NCI-H2081 (cell line): Measurements from ENCODE around the gene TTC9B.

Experiments
- DNase-seq, 2 experiments: peaks; one replicate each; lab custom pipeline; 2025; lab: John Stamatoyannopoulos, UW

TTC9B gene

DNA sequence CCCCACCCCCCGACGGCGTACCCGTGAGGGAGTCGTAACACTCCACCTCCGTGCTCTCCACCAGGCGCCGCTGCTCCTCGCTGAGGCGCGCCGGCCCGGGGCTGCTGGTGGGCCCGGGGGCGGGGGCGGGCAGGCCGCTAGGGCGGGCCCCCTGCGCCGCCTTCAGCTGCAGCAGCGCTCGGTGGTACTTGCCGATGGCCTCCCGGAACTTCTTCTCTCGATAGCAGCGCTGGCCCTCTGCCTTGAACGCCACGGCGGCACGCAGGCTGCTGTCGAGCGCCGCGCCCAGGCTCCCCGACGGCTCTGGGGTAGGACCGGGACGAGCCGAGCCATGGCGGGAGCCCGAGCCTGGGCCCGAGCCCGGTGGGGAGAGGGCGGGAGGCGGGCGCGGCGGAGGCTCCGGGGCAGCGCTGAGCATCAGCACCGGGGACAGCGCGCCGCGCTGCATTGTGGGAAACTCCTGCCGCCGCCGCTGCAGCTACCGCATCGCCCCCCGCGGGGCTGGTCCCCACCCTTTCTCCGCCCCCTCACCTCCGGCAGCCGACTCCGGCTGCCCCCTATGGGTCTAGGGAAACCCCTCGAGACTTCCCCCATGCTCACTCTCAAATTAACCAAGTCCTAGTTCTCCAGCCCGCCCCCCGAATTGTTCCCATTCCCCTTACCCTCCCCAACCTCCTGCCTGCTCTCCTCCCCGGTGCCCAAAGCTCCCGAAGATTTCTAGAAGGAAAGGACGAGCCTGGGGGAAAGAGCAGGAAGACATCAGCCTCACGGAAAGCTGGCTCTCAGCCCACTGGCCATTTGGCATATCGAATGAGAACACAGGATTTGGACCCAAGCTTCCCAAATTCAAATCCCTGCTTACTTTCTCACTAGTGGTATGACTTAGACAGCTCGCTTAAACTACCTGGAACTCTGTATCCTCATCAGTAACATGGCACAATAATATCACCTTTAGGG, at the start of gene TTC9B:
TTC9B (minus strand) TSS at position 451 of the 957 bp plus-strand sequence; CDS start at position 448, 3 bp downstream.
- DNase-seq: no peak

DNA sequence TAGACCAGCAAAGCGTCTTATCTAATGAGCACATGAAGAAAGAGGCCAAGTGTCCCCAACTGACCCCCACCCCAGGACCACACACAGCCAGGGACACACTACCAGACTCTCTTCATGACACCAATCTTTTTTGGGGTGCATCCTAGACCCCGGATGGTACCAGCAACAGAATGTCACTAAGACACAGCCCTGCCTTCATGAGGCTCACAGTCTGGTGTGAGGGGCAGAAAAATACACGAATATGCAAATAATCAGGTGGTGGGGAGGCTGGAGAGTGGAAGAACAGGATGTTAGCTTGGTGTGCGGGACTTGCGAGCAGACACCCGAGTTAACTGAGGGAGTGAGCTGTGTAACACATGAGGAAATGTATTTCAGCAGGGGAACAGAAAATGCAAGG, 49.4 kb upstream of the TTC9B start:
- no peak for DNase-seq

DNA sequence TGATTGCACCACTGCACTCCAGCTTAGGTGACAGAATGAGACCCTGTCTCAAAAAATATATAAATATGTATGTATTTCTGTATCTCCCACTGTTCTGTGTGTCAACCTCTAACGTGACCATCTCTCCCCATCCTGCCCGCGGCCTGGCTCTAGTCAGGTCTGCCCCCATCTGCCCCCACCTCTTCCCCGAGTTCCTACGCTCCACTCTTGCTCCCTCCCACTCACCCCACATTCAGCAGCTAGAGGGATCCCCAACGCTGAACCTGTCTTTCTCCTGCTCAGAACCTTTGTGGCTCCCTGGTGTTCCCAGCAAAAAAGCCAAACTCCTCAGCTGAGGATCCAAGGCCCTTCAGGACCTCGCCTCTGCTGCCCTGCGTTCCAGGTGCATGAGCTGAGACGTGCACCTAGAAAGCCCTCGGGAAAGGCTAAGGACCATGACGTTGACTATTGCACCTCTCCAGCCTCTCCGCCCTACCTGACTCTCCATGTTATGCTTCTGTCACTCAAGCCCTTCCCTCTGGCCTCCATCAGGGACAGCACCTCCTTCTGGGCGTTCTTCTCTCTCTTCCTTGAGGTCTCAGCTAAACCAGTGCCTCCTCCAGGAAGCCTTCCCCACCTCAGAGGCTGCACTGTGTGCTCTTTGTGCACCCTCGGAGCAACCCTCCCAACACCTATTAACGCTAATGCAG, 48.9 kb upstream of the TTC9B start:
- no peak for DNase-seq

DNA sequence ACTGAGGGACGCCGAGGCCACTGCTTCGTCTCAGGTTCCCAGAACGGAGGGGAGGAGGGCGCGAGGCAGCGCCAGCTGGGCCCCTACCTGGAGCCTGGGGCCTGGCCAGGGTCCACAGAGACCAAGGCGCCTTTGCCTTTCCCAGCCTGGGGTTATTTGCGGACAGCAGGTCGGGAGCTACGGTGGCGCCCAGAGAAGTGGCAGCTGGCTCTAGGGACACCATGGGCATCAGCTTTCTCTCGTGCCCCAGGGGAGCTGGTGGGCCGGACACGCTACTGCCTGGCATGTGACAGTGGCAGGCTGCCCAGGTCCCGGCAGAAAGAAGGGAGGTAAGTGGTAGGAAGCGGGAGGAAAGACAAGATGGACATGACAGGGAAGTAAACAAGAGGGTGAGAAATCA, 47.9 kb upstream of the TTC9B start:
- DNase-seq: peak; percentile 66 to 85

DNA sequence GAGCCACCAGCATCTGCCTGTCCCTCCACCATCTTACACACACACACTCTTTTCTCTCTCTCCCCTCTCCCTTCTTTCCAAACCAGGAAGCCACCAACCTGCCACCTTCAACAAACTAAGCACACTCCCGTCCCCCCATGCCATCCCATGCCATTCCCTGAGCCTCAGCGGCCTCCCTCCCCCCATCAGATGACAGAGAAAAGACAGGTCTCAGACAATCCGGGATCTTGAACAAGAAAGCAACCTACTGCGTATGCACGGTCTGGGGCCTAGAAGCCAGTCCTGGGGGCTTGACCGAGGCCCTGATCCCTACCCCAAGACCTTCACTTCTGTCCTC, 47.5 kb upstream of the TTC9B start:
- no peak for DNase-seq

DNA sequence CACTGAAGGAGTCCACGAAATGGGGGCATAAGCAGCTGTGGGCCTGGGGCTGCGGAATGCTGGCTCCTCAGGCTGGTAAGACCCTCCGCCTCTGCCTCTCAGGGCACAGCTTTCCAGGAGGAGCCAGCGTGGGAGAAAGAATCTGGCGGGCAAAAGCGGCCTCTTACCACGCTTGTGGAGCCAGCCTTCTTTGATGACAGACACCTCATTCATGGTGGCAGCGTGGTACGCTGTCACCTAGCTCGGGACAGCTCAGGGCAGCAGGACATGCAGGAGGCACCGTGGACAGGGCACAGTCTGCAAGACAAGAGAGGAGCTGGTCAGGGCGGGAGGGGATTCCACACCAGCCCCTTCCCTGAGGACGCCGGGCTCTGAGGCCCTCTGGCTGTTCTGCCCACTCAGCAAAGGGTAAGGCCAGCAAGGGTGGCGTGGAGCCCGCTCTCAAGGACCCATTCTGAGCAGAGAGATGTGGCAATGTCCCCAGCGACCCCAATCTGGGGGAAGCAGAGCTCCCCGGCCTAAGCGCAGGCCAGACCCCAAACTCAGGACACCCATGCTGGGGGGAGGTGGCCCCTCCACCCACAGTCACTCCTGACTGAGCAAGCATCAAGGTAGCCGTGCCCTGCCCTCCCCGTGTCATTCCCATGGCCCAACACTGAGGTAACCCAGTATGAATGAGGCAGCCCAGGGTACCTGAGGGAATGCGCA, 47.0 kb upstream of the TTC9B start:
- DNase-seq: no peak

DNA sequence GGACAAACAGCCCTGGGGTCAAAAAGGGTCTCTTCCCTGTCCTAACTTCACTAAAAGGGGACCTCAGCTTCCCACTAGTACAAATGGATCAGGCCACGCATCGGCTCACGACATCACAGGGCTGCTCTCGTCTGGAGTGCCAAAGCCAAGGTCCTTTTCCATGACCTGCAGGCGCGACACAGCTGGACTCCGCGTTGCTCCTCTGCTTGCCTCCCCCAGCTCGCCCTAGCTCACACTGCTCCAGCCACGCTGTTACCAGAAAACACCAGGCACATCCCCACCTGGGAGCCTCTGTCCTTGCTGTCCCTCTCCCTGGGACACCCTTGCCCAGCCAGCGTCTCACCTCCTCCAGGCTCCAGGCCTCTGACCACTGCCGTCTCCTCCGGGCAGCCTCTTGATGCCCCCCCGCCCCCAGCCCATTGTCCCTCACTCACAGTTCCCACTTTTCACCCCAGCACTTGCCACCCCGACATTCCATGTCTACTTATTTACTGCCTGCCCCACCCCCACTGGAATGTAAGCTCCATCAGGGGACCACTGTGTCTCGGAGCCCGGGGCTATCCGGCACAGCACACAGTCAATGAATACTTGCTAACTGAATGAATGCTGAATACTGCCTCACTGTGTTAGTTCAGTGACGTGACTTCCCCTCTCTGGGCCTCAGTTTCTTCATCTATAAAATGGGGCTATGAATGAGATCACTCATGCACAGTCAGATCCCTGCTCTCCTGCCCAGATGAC, 46.3 kb upstream of the TTC9B start:
- DNase-seq: no peak

DNA sequence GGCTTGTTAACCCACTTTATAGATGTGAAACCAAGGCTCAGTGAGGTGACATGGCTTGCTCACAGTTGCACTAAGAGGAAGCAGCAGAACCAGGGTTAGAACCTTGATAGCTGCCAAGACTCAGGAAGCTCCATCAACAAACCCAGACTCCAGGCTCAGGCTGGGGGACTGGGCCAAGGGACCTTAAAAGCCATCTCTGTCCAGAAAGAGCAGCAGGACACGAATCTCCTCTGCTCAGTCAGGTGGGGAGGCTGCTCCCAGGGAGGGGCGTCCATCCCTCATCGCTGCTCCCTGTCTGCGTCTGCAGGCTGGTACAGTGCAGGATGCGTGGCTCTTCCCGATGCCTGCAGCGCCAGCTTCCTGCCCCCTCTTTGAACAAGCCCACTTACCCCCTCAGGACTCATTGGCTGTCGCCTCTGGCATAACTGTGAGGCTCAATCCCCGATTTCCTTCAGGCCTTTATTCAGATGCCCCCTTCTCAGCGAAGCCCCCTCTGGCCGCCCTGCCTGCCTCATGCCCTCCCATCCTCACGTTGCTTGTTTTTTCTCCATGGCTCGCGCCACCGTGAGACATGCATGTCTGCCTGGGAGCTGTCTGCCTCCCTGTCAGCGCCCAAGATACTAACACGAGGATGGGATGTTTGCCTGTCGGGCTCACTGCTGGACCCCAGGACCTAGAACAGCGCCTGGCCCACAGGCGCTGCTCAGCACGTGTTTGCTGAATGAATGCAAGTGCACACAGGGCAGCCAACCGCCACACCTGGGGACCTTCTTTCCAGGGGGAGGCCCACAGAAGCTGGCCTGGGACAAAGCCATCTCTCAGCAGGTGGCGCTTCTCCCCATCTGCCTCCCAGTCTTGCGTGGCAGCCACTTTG, 45.5 kb upstream of the TTC9B start:
- DNase-seq: no peak

DNA sequence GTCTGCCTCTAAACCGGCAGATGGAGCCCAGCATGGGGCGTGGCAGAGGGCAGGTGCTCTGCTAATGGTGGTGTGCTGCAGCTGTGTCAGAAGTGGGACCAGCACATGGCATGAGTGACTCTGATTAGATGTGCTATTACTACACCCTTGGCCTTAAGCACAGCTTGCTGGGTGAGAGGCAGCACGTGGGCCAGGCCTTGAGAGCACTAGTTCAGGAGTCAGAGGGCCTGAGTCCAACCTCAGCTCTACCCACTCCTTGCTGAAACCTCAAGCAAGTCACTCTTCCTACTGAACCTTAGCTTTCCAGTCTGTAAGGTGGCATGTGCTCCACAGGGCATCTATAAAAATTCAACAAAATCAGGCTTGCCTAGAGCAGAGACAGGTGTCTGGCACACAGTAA, 44.2 kb upstream of the TTC9B start:
- peak in 1 of 2 experiments; percentile 46 for DNase-seq

DNA sequence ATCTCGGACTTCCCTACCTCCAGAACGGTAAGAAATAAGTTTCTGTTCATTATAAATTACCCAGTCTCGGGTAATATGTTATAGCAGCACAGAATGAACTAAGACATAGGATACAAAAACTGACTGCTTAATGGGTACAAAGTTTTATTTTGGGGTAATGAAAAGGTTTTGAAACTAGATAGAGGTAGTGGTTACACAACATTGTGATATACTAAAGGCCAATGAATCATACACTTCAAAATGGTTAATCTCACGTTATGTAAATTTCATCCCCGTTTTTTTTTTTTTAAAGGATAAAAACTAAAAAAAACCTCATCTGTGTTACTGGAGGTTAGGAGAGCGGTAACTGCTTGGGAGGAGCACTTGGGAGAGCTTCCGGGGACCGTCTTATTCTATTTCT, 43.4 kb upstream of the TTC9B start:
- no peak for DNase-seq

DNA sequence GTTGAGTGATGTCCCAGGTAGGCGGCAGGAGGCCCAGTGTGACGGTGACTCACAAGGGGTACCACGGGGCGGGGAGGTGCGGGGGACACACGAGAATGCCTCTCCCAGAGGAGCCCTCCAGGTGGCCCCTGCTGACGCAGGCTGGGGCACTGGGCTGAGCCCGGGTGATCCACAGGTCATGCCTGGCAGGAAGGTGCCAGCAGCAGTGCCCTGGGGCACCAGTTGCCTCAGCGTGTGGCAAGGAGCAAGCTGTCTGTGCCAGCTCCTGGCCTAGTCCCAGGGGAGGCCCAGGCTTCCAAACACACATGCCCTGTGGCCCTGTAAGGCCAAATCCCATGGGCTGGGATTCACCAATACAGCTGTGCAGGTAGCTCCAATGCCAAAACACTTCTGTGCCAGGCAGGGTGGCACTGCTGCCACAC, 38.9 kb upstream of the TTC9B start:
- DNase-seq: no peak

DNA sequence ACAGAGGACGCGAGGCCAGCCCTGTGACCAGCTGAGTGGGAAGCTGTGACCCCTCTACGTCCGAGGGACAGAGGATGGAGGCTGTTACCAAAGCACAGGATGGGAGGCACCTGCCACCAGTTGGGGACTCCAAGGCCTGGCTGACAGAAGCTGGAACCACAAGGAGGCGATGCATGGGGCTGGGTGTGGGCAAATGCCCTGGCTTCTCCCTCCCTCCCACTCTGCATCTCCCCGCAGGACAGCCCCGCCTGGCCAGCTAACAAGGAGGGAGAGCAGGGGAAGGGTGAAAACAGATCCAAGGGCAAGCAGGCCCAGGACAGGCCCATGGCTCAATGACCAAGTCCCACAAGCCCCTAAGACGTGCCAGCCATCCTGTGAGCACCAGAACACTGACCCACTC, 38.3 kb upstream of the TTC9B start:
- no peak for DNase-seq

DNA sequence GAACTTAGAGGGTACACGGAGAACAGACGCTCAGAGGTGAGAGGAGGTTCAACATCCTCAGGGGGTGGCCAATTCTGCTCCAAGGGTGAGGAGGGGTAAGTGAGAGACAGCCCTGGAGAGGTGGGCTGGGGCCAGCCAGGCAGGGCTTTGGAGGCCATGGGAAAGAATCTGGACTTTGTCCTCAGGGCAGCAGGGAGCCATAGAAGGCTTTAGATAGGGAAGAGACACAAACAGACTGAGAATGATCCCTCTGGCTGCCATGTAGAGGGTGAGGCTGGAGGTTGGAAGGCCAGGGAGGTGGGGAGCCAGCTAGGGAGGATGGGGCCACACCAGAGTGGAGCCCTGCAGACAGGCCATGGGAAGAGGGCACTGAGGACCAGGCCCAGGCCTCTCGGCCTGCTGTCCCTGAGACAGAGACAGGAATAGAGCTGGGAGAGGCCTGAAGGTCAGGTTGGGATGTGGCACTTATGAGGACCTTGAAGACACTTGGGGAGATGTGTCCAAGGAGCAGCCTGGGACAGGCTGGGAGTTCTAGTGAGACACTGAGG, 37.5 kb upstream of the TTC9B start:
- no peak for DNase-seq

DNA sequence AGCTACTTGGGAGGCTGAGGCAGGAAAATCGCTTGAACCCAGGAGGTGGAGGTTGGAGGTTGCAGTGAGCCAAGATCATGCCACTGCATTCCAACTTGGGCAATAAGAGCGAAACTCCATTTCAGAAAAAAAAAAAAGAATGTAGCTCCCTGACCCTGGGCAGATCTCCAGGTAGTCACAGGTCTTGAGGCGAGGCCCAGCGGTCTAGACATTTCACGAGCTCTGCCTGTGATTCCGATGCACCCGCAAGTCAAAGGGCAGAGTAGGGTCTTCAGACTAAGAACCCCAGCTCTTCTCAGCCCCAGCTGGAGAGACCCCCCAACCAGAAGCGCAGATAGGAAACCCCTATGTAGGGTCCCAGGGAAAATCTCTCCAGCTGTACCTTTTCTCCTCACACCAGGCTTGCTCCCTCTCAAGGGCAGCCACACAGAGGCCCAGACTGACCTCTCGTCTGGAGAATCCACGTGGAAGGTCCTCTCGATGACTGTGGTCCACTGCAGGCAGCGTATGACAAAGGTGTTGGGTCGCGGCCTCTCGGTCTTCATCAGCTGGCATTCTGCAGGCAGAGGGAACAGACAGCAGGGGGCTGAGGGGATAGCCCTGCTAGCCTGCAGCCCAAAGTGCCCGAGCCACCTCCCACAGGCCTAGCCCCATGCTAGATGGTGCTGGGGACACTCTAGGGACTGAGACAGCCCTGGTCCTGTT, 36.7 kb upstream of the TTC9B start:
- no peak for DNase-seq

DNA sequence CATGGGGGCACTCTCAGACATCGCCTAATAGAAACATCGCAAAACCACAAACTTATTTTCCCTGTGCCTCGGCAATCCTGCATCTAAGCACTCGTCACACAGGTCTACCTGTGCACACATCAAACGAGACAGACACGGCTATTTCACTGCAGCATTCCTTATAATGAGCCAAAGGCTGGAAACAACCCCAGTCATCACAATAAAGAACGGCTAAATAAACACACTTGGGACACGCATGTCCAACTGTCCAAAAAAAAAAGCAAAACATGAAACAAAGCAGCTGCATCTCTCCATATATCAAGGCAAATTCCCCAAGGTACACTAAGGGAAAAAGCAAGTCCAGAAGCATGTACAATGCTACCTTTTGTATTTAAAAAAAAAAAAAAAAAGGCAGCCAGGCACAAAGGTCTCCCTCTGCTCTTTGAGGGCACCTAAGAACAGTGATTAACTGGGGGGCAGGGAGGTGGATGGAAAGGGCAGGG, 35.5 kb upstream of the TTC9B start:
- peak in 1 of 2 experiments; percentile 16 for DNase-seq

DNA sequence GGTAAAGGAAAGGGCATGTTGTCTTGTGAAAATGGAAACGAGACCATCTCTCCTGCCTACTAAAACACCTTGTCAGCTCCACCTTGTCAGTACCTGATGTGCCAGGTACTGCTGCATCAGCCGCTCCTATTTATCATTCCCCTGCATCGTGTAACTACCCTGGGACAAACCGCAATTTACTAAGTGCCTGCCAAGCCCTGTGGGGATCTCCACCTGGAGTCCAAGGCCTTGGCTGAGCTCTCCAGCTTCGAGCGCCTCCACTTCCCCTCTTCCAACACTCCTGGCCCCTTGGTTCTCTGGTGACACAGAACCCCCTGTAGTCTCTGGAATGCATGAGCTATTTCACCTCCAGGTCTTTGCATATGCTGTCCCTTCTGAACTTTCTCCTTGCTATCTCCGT, 34.2 kb upstream of the TTC9B start:
- DNase-seq: no peak

DNA sequence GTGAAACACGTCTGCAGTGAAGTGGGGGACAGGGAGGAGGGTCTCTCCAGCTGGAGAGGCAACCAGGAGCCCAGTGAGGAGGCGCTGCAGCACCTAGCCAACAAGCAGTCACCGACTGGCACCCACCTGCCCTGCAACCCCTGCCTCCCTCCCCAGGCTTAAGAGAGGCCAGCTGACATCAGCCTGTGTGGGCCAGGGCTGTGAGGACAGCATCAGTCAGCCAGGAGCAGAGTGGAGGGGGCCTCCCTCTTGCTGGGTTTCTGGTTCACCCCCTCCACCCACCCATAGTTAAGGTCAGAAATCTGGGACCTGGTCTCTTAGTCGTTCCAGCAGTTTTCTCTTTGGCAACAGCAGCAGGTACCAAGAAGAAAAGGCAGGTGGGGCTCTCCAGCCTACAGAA, 33.8 kb upstream of the TTC9B start:
- no peak for DNase-seq

DNA sequence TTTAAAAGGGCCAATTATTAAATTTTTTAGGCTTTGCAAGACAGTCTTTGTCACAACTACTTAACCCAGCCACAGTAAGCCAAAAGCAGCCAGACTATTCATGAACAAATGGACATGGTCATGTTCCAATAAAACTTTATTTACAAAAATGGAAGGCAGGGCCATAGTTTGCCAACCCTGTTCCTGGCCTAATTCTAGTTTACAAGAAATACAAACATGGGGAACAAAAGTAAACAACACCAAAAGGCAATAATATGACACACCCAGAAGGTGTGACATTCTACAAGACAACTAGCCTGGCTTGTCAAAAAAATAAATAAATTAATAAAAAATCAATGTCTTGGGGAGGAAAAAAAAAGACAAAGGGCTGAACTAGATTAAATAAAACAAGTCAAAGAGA, 33.1 kb upstream of the TTC9B start:
- DNase-seq: no peak

DNA sequence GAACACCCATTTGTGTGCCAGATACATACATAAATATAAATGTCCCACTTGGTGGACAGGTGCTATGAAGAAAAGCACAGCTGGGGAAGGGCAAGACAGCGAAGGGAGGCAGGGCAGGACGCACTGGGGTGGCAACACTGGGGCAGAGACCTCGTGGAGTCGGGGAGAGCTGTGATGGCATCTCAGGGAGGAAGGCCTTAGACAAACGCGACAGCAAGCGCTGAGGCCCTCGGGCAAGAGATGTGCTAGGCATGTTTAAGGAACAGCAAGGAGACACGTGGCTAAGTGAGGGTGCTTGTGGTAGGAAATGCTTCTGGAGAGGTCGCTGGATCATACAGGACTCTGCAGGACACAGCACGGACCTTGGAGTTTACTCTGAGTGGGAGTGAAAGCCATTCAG, 31.6 kb upstream of the TTC9B start:
- DNase-seq: no peak

DNA sequence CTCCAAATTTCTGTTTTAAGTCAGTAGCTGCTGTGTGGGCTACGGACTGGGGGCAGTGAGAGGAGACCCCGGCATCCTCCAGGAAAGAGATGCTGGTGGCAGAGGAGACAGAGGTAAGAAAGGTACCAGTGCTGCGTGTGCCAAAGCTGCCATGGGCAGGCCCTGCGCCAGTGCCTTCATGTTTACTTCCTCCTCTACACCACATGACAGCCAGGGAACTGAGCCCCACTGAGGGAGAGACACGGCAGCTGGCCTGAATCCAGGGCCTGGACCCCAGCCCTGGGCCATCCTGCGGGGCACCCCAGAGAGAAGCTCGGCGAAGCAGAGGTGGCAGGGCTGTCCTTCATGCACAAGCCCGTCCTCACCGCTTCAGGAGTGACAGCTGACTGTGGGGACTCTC, 31.0 kb upstream of the TTC9B start:
- DNase-seq: peak in 1 of 2 experiments; percentile 40
